B cell (primary cell): ENCODE results near the gene NR4A1. TPM values are rescaled to one million over a fixed set of nuclear protein-coding genes. Genes with fewer than 3 reads are reported as not detected.

Experiments used
- ATAC-seq: fragments of 200-7000 bp; cut with Tn5 transposase; one replicate; pipeline ENCODE4 v1.10.0; 2021; ENCODE audit warnings: low read depth, mild to moderate bottlenecking, moderate number of reproducible peaks, moderate library complexity
- CTCF ChIA-PET: fragments of 350-600 bp; sonication (Branson Sonifier 250); formaldehyde crosslinking; loops from one replicate; lab custom pipeline; 2021; ENCODE audit warnings: antibody characterized with exemption, inconsistent platforms; lab: Charles Lee
- POLR2A ChIA-PET: fragments of 350-600 bp; sonication (Branson Sonifier 250); formaldehyde crosslinking; loops from one replicate; lab custom pipeline; 2021; ENCODE audit warnings: antibody characterized with exemption; lab: Charles Lee
- DNase-seq: peaks from one replicate; pipeline ENCODE4 v3.0.0; 2013
- H2AFZ ChIP-seq: 2 replicates; pipeline ENCODE4 v1.6.1; 2012; ENCODE audit warnings: mild to moderate bottlenecking, low read depth, low read length; ENCODE audit not compliant: insufficient read depth, poor library complexity, severe bottlenecking
- H3K27ac ChIP-seq, 2 donors: 1 replicate in 1 of 2; 2 replicates in 1 of 2; pipeline ENCODE4 v1.5.1; 2012 to 2013; ENCODE audit warnings: low read length in 2 of 2, mild to moderate bottlenecking in 2 of 2, moderate library complexity in 1 of 2
- H3K27me3 ChIP-seq, 4 experiments: fragments of 200-600 bp in 1 of 4; sonication (generic) in 1 of 4; replicated peaks in 1 of 4; 1 replicate in 2 of 4; 2 replicates in 2 of 4; pipeline versions ENCODE4 v1.6.1 to v1.7.0; 2013 to 2016; ENCODE audit warnings: low read length in 3 of 4, mild to moderate bottlenecking in 2 of 4, mixed read lengths in 1 of 4, moderate library complexity in 1 of 4; ENCODE audit not compliant: insufficient read depth in 4 of 4, control insufficient read depth in 3 of 4; ENCODE audit errors: control extremely low read depth in 1 of 4
- H3K36me3 ChIP-seq, 2 experiments: replicated peaks in 1 of 2; 1 replicate in 1 of 2; 2 replicates in 1 of 2; pipeline versions ENCODE4 v1.6.1 to v1.7.1; 2013; ENCODE audit warnings: low read length in 1 of 2; ENCODE audit not compliant: insufficient read depth in 2 of 2, control insufficient read depth in 1 of 2; ENCODE audit errors: control extremely low read depth in 1 of 2, extremely low read depth in 1 of 2
- H3K4me1 ChIP-seq, 2 donors: fragments of 200-600 bp in 1 of 2; sonication (generic) in 1 of 2; 1 replicate in 1 of 2; 2 replicates in 1 of 2; pipeline versions ENCODE4 v1.5.1 to v1.6.1; 2013 to 2017; ENCODE audit warnings: low read length in 2 of 2; ENCODE audit not compliant: control insufficient read depth in 2 of 2, insufficient read depth in 2 of 2
- H3K4me2 ChIP-seq: replicated peaks from 2 replicates; pipeline ENCODE3; 2012; ENCODE audit warnings: mild to moderate bottlenecking, low read depth, low read length; ENCODE audit not compliant: poor library complexity, severe bottlenecking
- H3K4me3 ChIP-seq, 5 experiments: fragments of 200-600 bp in 1 of 5; sonication (generic) in 1 of 5; 1 replicate in 3 of 5; 2 replicates in 2 of 5; pipeline versions ENCODE4 v1.5.1 to v1.7.0; 2011 to 2016; ENCODE audit warnings: low read length in 4 of 5, mild to moderate bottlenecking in 4 of 5, low read depth in 2 of 5, control low read depth in 1 of 5, moderate library complexity in 1 of 5; ENCODE audit not compliant: insufficient read depth in 1 of 5; ENCODE audit errors: control extremely low read depth in 1 of 5, extremely low read depth in 1 of 5
- H3K79me2 ChIP-seq: fragments of 200-600 bp; sonication (generic); one replicate; pipeline ENCODE4 v1.6.0; 2016; ENCODE audit warnings: low read length; ENCODE audit not compliant: control insufficient read depth, insufficient read depth
- H3K9ac ChIP-seq: fragments of 200-600 bp; sonication (generic); 2 replicates; pipeline ENCODE4 v1.6.1; 2017; ENCODE audit warnings: mild to moderate bottlenecking, low read length, moderate library complexity
- H3K9me3 ChIP-seq, 3 donors: one replicate each; pipeline versions ENCODE4 v1.6.1 to v1.7.1; 2013; ENCODE audit warnings: low read length in 2 of 3; ENCODE audit not compliant: control insufficient read depth in 2 of 3, insufficient read depth in 1 of 3; ENCODE audit errors: control extremely low read depth in 1 of 3
- H4K20me1 ChIP-seq: 2 replicates; pipeline ENCODE4 v1.6.0; 2012; ENCODE audit warnings: mild to moderate bottlenecking, low read length; ENCODE audit not compliant: insufficient read depth, control insufficient read depth, poor library complexity, severe bottlenecking
- H3K27ac Mint-ChIP-seq: one replicate; pipeline ENCODE4 v1.8.0; 2021; ENCODE audit warnings: mixed read lengths
- H3K27me3 Mint-ChIP-seq: one replicate; pipeline ENCODE4 v1.8.0; 2021; ENCODE audit warnings: mixed read lengths
- H3K4me1 Mint-ChIP-seq: one replicate; pipeline ENCODE4 v1.8.0; 2021; ENCODE audit warnings: mixed read lengths
- H3K4me3 Mint-ChIP-seq: one replicate; pipeline ENCODE4 v1.8.0; 2021; ENCODE audit warnings: mixed read lengths
- H3K9me3 Mint-ChIP-seq: one replicate; pipeline ENCODE4 v1.8.0; 2022; ENCODE audit warnings: mixed read lengths; ENCODE audit not compliant: insufficient read depth
- CTCF ChIP-seq: fragments of 200-600 bp; IDR thresholded peaks from one replicate; pipeline ENCODE4 v1.8.0; 2022; ENCODE audit warnings: antibody characterized with exemption, mild to moderate bottlenecking
- EZH2 ChIP-seq: IDR thresholded peaks from 2 replicates; pipeline ENCODE4 v1.6.1; 2012; ENCODE audit warnings: borderline replicate concordance, low read depth, mild to moderate bottlenecking, moderate library complexity, low read length; ENCODE audit not compliant: insufficient read depth, poor library complexity, severe bottlenecking
- WGBS: methylation state at CpG from one replicate; pipeline ENCODE4 v1.1.5; 2013; ENCODE audit warnings: missing lambda C conversion rate; ENCODE audit not compliant: insufficient coverage; 5-methylcytosine and 5-hydroxymethylcytosine counted together
- intact Hi-C: fragments of 100-400 bp; cut with micrococcal nuclease; formaldehyde crosslinking; loops from one replicate; pipeline ENCODE4 v1.10.0; 2022
- polyA plus RNA-seq: library from polyadenylated mRNA; depleted of rRNA; stranded (reverse); fragments of >200 nt; gene quantifications from 2 replicates; pipeline ENCODE4 v1.2.3, GENCODE V29; 2012
- total RNA-seq, 2 donors: library from RNA; stranded (reverse); fragments of 120-200 nt in 1 of 2; gene quantifications; 1 replicate in 1 of 2; 2 replicates in 1 of 2; pipeline versions ENCODE4 v1.2.3 to v1.2.4, GENCODE V29; 2013 to 2022

Gene NR4A1
- total and polyA plus RNA-seq, 2 donors (not counting 1 experiment from before 2014, with no cell fraction given), result 43.2 to 470 TPM

GRCh38 chr12:52050116-52050757 is 1.0 kb upstream of the NR4A1 start:
- H3K9ac ChIP-seq, result peak overlapping the region; percentile 98
- DNase-seq, result peak; percentile 90
- H3K4me3 Mint-ChIP-seq, result peak overlapping the region; percentile 100

More at GRCh38 chr12:52050116-52050757, 1.0 kb upstream of the NR4A1 start:
- intact Hi-C loops, result loop anchor here (1.0 kb wide), 2 partner anchors 8 to 13 kb away; no protein-coding TSS in a partner anchor
- no peaks in the 10 kb centered on the region for H3K9me3 Mint-ChIP-seq
- peak; percentile 29 for ATAC-seq
- whole genome bisulfite sequencing, result 7% methylated on average over 14 of the region's 16 CpGs
- H3K27ac Mint-ChIP-seq, result peak overlapping the region; percentile 99
- POLR2A ChIA-PET, result interaction anchor here (0.5 to 2.5 kb wide), 12 partner anchors 9 to 44 kb away, joined by 3 to 31 read pairs (median 8); partner anchors contain the start of genes ATG101 and TAMALIN
- peak overlapping the region; percentile 97 for H3K4me2 ChIP-seq
- H3K4me1 Mint-ChIP-seq, result peaks cover 50% of the 10 kb centered on the region
- H3K36me3 ChIP-seq, result peaks cover 0 to 9% of the 10 kb centered on the region in 2 experiments
- no peaks in the 10 kb centered on the region for H3K27me3 Mint-ChIP-seq
- H3K4me1 ChIP-seq, result peaks cover 32 to 45% of the 10 kb centered on the region in 2 donors
- TF ChIP-seq CTCF (no peak), EZH2 (no peak)
- no peaks in the 10 kb centered on the region for H3K27me3 ChIP-seq
- peak overlapping the region; percentile 99 to 100 for H3K27ac ChIP-seq
- no peaks in the 10 kb centered on the region for H3K9me3 ChIP-seq
- H4K20me1 ChIP-seq, result peaks cover 37% of the 10 kb centered on the region
- H2AFZ ChIP-seq, result no peak overlapping the region
- CTCF ChIA-PET, result interaction anchor here (0.6 to 2.7 kb wide), 12 partner anchors 9 to 47 kb away, joined by 3 to 49 read pairs (median 10); partner anchors contain the start of gene ATG101
- peak overlapping the region; percentile 36 to 87 (median 77) for H3K4me3 ChIP-seq
- H3K79me2 ChIP-seq, result peaks cover 21% of the 10 kb centered on the region
